HG02943 (cell line): ENCODE results near the gene NDUFB7.
"Not testable (repeated sequence)": the region's sequence is repeated elsewhere in the genome, so short reads cannot be mapped to it uniquely, and the experiment has no call there.

Source experiments
- ATAC-seq: cut with Tn5 transposase; IDR thresholded peaks from one replicate; pipeline ENCODE4 v1.9.1; 2021; ENCODE audit warnings: mild to moderate bottlenecking, low read depth, moderate library complexity; ENCODE audit not compliant: unreplicated experiment

The NDUFB7 gene

GRCh38 chr19:14554382-14554812 is 17.5 kb downstream of the NDUFB7 start:
- ATAC-seq = no peak

- ATAC-seq = no peak
Observed at GRCh38 chr19:14553939-14554243, 18.0 kb downstream of the NDUFB7 start.

GRCh38 chr19:14553042-14553938 is 18.6 kb downstream of the NDUFB7 start:
- no peak for ATAC-seq

GRCh38 chr19:14552006-14552360 is 19.9 kb downstream of the NDUFB7 start:
- not testable (repeated sequence) for ATAC-seq

- ATAC-seq = not testable (repeated sequence)
Observed at GRCh38 chr19:14551134-14552005, 20.5 kb downstream of the NDUFB7 start.

GRCh38 chr19:14550201-14550754 is 21.6 kb downstream of the NDUFB7 start:
- no peak for ATAC-seq

GRCh38 chr19:14545716-14546082 is 26.2 kb downstream of the NDUFB7 start:
- no peak for ATAC-seq

GRCh38 chr19:14544977-14545715 is 26.7 kb downstream of the NDUFB7 start:
- no peak for ATAC-seq

- ATAC-seq = no peak
Observed at GRCh38 chr19:14544047-14544446, 27.8 kb downstream of the NDUFB7 start.

GRCh38 chr19:14542711-14543328 is 29.0 kb downstream of the NDUFB7 start:
- ATAC-seq = no peak

- not testable (repeated sequence) for ATAC-seq
Observed at GRCh38 chr19:14541979-14542378, 29.9 kb downstream of the NDUFB7 start.

- ATAC-seq = no peak
Observed at GRCh38 chr19:14540741-14541525, 30.9 kb downstream of the NDUFB7 start.

GRCh38 chr19:14536926-14537692 is 34.8 kb downstream of the NDUFB7 start:
- no peak for ATAC-seq

- no peak for ATAC-seq
Observed at GRCh38 chr19:14533450-14533849, 38.4 kb downstream of the NDUFB7 start.

GRCh38 chr19:14530506-14530905 is 41.4 kb downstream of the NDUFB7 start:
- ATAC-seq = no peak

GRCh38 chr19:14530005-14530348 is 41.9 kb downstream of the NDUFB7 start:
- ATAC-seq = no peak

- peak; percentile 95 for ATAC-seq
Observed at GRCh38 chr19:14529254-14530004, 42.4 kb downstream of the NDUFB7 start, which contains the start of gene TECR. Gene TECR (plus strand): TSS chr19:14529594. CDS start chr19:14529697, 103 bp downstream.
